ENCODE measurements around the gene ST6GALNAC3. TPM values are rescaled to one million over a fixed set of nuclear protein-coding genes. Genes with fewer than 3 reads are reported as not detected.

ST6GALNAC3 gene
- total RNA-seq, 1 experiment from 2014 or later = 0.03 TPM

GRCh38 chr1:76252431-76252830 lies 177.9 kb downstream of the ST6GALNAC3 start:
- H3K27ac ChIP-seq (ENCODE audit: low read length) = no peak overlapping the region
- no peaks in the 10 kb centered on the region for H3K36me3 ChIP-seq (ENCODE audit: control insufficient read depth, insufficient read depth, low read length)
- no peaks in the 10 kb centered on the region for H3K27me3 ChIP-seq (ENCODE audit: control insufficient read depth, insufficient read depth, low read length)
- ATAC-seq (no peak), DNase-seq (ENCODE audit: low read depth, low spot score) (no peak)
- H3K9me3 ChIP-seq (ENCODE audit: control insufficient read depth, insufficient read depth, low read depth, low read length) = no peaks in the 10 kb centered on the region
- in situ Hi-C loops (cut with HindIII; ENCODE audit: low pct_unique_long_range_greater_than_20kb, low sequenced_read_pairs) = no loop called here
- ChIA-PET POLR2A (no interaction called here), CTCF (no interaction called here)
- intact Hi-C loops (cut with micrococcal nuclease; ENCODE audit: unreplicated experiment) = no loop called here
- H3K4me3 ChIP-seq (ENCODE audit: low read depth in 2 of 2, low read length in 2 of 2) = no peak overlapping the region
- BruUV-seq (replicated peaks) = no TSS peak
- H3K4me1 ChIP-seq (ENCODE audit: control insufficient read depth, insufficient read depth, low read length) = no peaks in the 10 kb centered on the region
- TF ChIP-seq CTCF (IDR thresholded peaks at IDR 0.05) (no peak), POLR2AphosphoS5 (IDR thresholded peaks at IDR 0.05; ENCODE audit: low read depth, low read length) (no peak), TCF7L2 (IDR thresholded peaks at IDR 0.05; ENCODE audit: low read depth, low read length) (no peak), REST (IDR thresholded peaks at IDR 0.05; ENCODE audit: insufficient read depth in 1 of 2, low read depth in 2 of 2, low read length in 1 of 2) (no peak), SIN3A (IDR thresholded peaks at IDR 0.05; ENCODE audit: borderline replicate concordance, insufficient read depth, low read depth, low read length) (no peak)

GRCh38 chr1:76254104-76255030 lies 179.8 kb downstream of the ST6GALNAC3 start:
- in situ Hi-C loops (cut with HindIII; ENCODE audit: low pct_unique_long_range_greater_than_20kb, low sequenced_read_pairs) (no loop called here), intact Hi-C loops (cut with micrococcal nuclease; ENCODE audit: unreplicated experiment) (no loop called here)
- no peak for DNase-seq (ENCODE audit: low read depth, low spot score)
- no TSS peak for BruUV-seq (replicated peaks)
- H3K27ac ChIP-seq (ENCODE audit: low read length) = no peak overlapping the region
- H3K27me3 ChIP-seq (ENCODE audit: control insufficient read depth, insufficient read depth, low read length) = no peaks in the 10 kb centered on the region
- no peak for TF ChIP-seq TCF7L2 (IDR thresholded peaks at IDR 0.05; ENCODE audit: low read depth, low read length)
- TF ChIP-seq CTCF (IDR thresholded peaks at IDR 0.05) = no peak
- no peak for TF ChIP-seq POLR2AphosphoS5 (IDR thresholded peaks at IDR 0.05; ENCODE audit: low read depth, low read length)
- TF ChIP-seq SIN3A (IDR thresholded peaks at IDR 0.05; ENCODE audit: borderline replicate concordance, insufficient read depth, low read depth, low read length) = no peak
- TF ChIP-seq REST (IDR thresholded peaks at IDR 0.05; ENCODE audit: insufficient read depth in 1 of 2, low read depth in 2 of 2, low read length in 1 of 2) = no peak
- no peaks in the 10 kb centered on the region for H3K9me3 ChIP-seq (ENCODE audit: control insufficient read depth, insufficient read depth, low read depth, low read length)
- no peaks in the 10 kb centered on the region for H3K4me1 ChIP-seq (ENCODE audit: control insufficient read depth, insufficient read depth, low read length)
- CTCF ChIA-PET = no interaction called here
- no peaks in the 10 kb centered on the region for H3K36me3 ChIP-seq (ENCODE audit: control insufficient read depth, insufficient read depth, low read length)
- ATAC-seq = no peak
- H3K4me3 ChIP-seq (ENCODE audit: low read depth in 2 of 2, low read length in 2 of 2) = no peak overlapping the region
- POLR2A ChIA-PET = no interaction called here
